Natural killer cell treated with Interleukin-12 subunit alpha and Interleukin-12 subunit beta and Interleukin-15 and Interleukin-18, amount 100 ng/mL, for 72 hours (primary cell): ENCODE data around the gene NMNAT2. TPM values are rescaled to one million over a fixed set of nuclear protein-coding genes. Genes with fewer than 3 reads are reported as not detected.

ENCODE experiments used
- ATAC-seq, 2 donors: fragments of 150-1000 bp; cut with Tn5 transposase in 1 of 2; sonication (Bioruptor Pico), chemical (Tn5 transposase) in 1 of 2; 2 replicates each; pipeline ENCODE4 v1.10.0; 2021
- DNase-seq: peaks from one replicate; pipeline ENCODE4 v3.0.0; 2022; ENCODE audit warnings: low spot score
- H3K27ac Mint-ChIP-seq, 2 donors: 1 replicate in 1 of 2; 2 replicates in 1 of 2; pipeline ENCODE4 v1.8.0; 2022; ENCODE audit warnings: mixed read lengths in 2 of 2, mild to moderate bottlenecking in 1 of 2, moderate library complexity in 1 of 2
- H3K27me3 Mint-ChIP-seq, 2 donors: 1 replicate in 1 of 2; 2 replicates in 1 of 2; pipeline ENCODE4 v1.8.0; 2022; ENCODE audit warnings: mixed read lengths in 2 of 2
- H3K36me3 Mint-ChIP-seq: one replicate; pipeline ENCODE4 v1.8.0; 2022; ENCODE audit warnings: mixed read lengths
- H3K4me1 Mint-ChIP-seq, 2 donors: 1 replicate in 1 of 2; 2 replicates in 1 of 2; pipeline ENCODE4 v1.8.0; 2022; ENCODE audit warnings: low read depth in 2 of 2, mixed read lengths in 2 of 2, mild to moderate bottlenecking in 1 of 2
- H3K4me3 Mint-ChIP-seq: one replicate; pipeline ENCODE4 v1.8.0; 2022; ENCODE audit warnings: mixed read lengths
- H3K9me3 Mint-ChIP-seq: 2 replicates; pipeline ENCODE4 v1.8.0; 2022; ENCODE audit warnings: mixed read lengths
- total RNA-seq, 2 donors: library from RNA; stranded (reverse); gene quantifications; one replicate each; pipeline ENCODE4 v1.2.3, GENCODE V29; 2022

Gene NMNAT2
- total RNA-seq, 2 donors from 2014 or later = not detected

DNA sequence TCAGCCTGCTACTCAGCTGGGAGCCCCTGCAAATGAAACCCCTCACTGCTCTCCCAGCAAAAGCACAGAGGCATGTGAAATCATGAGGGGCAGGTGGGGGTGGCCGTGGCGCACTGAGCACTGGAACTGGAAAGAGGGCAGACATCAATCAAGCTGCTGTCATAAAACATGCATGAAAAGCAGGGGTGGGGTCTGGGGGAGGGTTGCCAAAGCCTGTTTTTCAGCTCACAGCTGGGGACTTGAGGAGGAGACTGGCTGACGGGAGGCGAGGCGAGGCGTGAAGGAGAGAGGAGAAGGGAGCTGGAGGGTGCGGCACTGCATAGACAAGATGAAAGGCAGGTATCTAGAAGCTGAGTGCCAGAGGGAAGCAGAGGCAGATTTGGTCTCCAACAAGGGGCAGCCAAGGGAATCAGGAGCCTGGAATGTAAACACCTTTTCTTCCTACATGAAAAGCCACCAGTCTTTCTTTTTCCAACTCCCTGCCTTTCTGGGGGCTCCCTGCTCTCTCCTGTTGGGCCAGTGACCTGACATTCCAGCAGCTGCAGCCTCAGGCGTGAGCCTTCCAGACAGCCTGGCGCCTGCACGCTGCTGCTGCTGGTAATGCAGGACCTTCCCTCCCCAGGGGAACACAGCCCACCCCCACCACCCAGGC, 87.0 kb downstream of the NMNAT2 start:
- DNase-seq (no peak), ATAC-seq (no peak)
- H3K36me3 Mint-ChIP-seq = no peaks in the 10 kb centered on the region
- no peak overlapping the region for H3K27ac Mint-ChIP-seq
- no peaks in the 10 kb centered on the region for H3K9me3 Mint-ChIP-seq
- H3K4me3 Mint-ChIP-seq = no peak overlapping the region
- no peaks in the 10 kb centered on the region for H3K4me1 Mint-ChIP-seq
- peaks cover 14 to 24% of the 10 kb centered on the region in 2 donors for H3K27me3 Mint-ChIP-seq

DNA sequence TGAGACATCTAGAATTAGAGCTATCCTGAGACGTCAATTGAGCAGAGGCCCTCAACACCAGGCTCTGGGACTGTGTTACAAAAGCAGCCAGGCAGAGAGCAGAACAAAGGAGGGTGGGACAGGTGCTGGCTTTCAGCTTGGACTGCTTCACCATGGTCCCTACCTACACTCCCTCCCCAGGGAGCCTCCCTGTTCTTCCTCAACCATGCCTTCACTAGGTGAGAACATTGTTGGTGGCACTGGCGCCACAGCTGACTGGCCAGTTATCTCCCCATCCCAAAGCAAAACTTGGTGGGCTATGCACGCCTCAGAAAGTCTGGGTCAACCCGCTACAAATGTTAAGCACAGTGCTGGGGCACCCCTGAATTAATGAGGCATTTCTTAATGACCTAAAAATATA, 87.8 kb downstream of the NMNAT2 start:
- no peaks in the 10 kb centered on the region for H3K9me3 Mint-ChIP-seq
- no peak overlapping the region for H3K27ac Mint-ChIP-seq
- H3K4me1 Mint-ChIP-seq = no peaks in the 10 kb centered on the region
- DNase-seq = no peak
- no peak overlapping the region for H3K4me3 Mint-ChIP-seq
- no peak for ATAC-seq
- H3K36me3 Mint-ChIP-seq = no peaks in the 10 kb centered on the region
- peaks cover 14 to 26% of the 10 kb centered on the region in 2 donors for H3K27me3 Mint-ChIP-seq

DNA sequence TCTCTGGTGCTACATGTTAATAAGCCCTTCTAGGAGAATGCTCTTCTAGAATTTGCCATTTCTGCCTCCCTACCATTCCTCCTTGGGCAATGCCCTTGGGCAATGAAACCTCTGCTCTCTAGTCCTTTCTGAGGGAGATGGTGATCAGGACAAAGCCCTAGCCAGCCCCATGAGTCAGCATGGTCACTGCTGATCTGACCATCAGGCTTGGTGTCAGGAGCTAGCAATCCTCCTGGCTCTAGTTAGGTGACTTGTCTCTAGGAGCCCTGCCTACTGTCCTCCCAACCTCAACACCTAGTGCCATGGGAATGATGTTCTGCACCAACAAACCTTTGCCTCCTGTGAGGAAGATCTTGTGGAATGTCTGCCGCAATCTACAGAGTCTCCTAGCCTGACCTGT, 89.8 kb downstream of the NMNAT2 start:
- no peaks in the 10 kb centered on the region for H3K9me3 Mint-ChIP-seq

DNA sequence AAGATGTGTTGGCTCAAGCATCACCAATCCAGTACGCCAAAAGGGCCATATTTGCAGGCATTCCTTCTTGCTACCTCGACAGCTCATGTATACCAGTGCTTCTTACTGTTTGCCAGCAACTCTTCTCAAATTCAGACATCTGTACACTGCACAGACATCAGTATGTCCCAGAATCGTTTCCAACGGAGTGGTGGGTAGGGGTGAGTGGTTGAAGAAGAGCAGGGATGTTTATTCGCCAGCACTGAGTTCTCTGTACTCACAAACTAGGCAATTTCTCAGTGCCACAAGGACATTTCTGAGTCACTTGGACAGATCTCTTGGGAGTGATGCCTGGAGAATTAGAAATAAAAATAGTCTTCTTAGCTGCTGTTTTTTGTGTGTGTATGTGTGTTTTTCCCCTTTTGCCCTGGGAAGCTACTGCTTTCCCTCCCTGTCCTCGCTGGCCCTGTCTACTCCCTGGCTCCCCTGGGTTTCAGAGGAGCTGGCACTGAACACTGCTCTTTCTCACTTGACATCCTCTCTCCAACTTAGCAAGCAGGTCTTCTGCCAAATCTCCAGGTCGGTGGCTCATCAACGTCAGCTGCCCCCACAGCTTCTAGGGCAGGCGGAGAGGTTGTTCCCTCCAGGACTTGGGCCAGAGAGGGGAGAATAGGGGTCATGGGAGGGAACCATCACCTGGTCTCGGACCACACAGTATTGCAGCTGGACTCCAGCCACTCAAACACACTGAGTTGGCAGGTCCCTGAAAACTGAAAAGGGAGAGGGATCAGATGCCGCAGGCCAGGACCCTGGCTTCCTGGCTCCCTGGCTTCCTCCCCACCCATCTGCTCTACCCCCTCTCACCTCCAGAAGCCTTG, 90.5 kb downstream of the NMNAT2 start:
- H3K36me3 Mint-ChIP-seq = no peaks in the 10 kb centered on the region
- H3K9me3 Mint-ChIP-seq = no peaks in the 10 kb centered on the region
- H3K27me3 Mint-ChIP-seq = peaks cover 14 to 32% of the 10 kb centered on the region in 2 donors
- DNase-seq (no peak), ATAC-seq (no peak)
- no peak overlapping the region for H3K4me3 Mint-ChIP-seq
- no peak overlapping the region for H3K27ac Mint-ChIP-seq
- H3K4me1 Mint-ChIP-seq = no peaks in the 10 kb centered on the region

More for the DNA sequence above, 89.8 kb downstream of the NMNAT2 start:
- DNase-seq = no peak
- Mint-ChIP-seq H3K36me3 (no peaks in the 10 kb centered on the region), H3K27me3 (peaks cover 14 to 29% of the 10 kb centered on the region in 2 donors), H3K27ac (no peak overlapping the region), H3K4me1 (no peaks in the 10 kb centered on the region), H3K4me3 (no peak overlapping the region)
- ATAC-seq = no peak

DNA sequence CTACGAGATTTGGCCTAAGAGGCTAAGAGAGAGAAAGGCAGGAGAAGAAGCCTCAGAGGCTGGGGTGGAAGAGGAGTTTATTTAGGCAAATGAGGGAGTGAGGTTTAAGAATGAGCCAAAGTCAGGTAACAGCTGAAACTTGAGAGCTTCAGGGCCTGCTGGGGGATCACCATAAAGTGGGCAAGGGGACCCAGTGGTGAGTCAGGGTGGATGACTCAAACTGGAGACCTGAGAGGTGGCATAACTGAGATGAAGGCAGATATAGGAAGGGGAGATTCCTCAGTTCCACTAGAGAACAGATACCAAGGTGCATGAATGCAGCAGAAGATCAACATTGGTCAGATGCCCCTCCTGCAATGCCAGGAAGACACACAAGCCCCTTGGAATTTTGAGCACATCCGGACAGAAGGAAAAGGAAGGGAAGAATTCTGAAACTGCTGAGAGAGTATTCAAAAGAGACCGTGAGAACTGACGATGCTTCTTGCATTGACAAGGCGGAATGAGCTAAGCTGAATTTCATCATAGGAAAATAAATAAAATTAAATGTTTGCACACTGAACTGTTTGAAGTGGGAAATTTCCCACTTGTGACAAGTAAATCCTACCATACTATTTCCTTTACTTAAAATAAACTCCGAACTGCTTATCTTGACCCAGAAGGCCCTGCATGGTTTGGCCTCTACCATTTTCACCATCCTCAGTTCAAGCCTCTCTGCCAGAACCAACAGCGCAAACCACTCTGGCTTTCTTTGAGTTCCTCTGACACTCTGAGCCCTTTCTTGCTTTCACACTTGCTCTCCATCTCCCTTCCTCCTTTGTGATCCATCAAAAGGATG, 94.1 kb downstream of the NMNAT2 start:
- no peak for ATAC-seq
- Mint-ChIP-seq H3K9me3 (no peaks in the 10 kb centered on the region), H3K4me1 (no peaks in the 10 kb centered on the region), H3K27me3 (peaks cover 20 to 34% of the 10 kb centered on the region in 2 donors), H3K36me3 (no peaks in the 10 kb centered on the region), H3K27ac (no peak overlapping the region), H3K4me3 (no peak overlapping the region)
- no peak for DNase-seq

DNA sequence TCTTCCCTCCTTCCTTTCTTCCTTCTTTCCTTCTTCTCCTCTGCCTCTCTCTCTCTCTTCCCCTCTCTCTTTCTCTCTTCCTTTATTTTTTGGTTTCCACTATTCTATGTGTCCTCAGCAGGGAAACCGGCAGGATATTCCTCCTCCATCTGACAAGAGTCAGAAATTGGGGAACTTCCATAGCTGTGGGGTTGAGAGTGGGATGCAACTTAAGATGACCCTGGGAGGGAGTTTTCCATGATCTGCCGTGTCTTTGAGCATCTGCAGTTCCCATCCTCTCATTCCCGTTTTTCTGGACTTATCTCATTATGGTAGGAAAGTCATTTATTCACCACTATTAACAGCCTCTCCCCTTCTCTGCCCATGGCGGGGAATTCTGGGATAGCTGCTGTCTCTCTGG, 98.6 kb downstream of the NMNAT2 start:
- Mint-ChIP-seq H3K27ac (no peak overlapping the region), H3K4me3 (no peak overlapping the region), H3K4me1 (no peaks in the 10 kb centered on the region), H3K9me3 (no peaks in the 10 kb centered on the region), H3K27me3 (peaks cover 12 to 24% of the 10 kb centered on the region in 2 donors), H3K36me3 (no peaks in the 10 kb centered on the region)
- DNase-seq (no peak), ATAC-seq (no peak)

DNA sequence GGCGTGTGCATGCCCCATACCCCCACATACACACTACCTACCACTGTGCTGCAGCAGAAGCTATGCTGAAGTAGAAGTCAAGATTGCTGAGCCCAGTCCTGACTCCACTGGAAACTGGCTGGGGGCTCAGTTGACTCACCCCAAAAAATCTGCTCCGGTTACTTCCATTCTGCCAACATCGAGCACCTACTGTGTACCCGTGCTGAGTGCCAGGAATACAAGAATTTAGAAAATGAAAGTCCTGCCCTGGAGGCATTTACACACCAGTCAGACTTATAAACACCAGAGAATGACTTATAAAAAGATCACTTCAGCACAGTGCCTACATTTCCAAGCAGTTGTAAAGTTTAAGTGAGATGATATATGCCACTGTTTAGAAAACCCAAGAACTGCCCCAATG, 99.1 kb downstream of the NMNAT2 start:
- Mint-ChIP-seq H3K27me3 (peaks cover 12 to 27% of the 10 kb centered on the region in 2 donors), H3K27ac (no peak overlapping the region), H3K36me3 (no peaks in the 10 kb centered on the region), H3K4me3 (no peak overlapping the region), H3K4me1 (no peaks in the 10 kb centered on the region), H3K9me3 (no peaks in the 10 kb centered on the region)
- DNase-seq (no peak), ATAC-seq (no peak)

DNA sequence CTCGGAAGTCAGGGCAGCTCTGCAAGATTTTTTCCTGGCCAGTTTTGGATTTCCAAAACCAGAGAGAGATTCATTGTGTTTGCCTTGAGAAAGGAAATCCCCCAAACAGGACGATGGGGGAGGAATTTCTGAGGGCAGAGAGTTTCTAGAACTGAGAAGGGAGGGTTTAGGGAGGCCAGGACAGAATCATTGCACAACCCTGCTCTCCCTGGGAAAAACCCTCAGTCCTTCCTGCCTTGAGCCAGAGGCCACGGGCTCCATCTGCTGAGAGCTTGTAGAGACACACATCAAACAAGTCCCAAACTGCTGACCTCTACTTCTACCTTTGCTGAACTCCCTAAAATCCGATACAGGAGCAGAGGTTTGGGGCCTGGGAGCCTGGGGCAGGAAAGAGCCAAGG, 99.7 kb downstream of the NMNAT2 start:
- Mint-ChIP-seq H3K27me3 (peaks cover 12 to 22% of the 10 kb centered on the region in 2 donors), H3K27ac (no peak overlapping the region), H3K4me3 (no peak overlapping the region), H3K36me3 (no peaks in the 10 kb centered on the region), H3K4me1 (no peaks in the 10 kb centered on the region), H3K9me3 (no peaks in the 10 kb centered on the region)
- ATAC-seq (peak in 1 of 2 donors; percentile 51), DNase-seq (no peak)

DNA sequence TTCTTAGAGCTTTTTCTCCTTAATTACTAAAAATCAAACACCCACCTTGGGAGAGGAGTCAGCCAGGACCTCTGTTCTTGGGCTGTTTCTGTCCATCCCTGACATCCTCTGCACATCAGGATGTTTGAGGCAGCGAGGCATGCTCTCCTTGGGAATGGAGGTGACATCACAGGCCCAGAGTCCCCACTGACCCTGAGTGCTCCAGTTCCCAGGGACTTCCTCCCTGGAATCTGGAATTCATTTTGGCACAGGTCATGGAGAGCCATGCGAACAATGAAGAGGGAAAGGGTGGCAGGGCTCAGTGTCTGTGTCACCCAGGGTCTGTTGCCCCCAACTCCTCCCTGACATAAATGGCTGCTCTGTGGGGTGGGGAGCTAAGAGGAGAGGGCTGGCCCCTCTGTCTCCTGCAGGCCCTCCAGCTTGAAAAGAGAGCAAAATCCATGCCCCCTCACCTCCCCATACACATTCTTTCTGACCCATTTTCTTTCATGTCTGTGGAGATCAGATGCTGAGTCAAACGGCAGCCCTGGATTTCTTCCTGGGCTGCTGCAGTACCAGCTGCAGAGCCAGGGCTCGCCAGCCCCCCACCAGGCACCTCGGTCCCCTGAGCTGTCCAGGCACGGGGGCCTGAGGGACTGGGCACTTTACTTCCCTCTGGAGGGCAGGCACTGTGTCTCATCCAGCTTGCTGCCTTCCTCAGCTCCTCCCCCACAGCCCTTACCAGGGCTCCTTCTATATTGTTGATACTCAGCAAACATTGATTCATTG, 102.0 kb downstream of the NMNAT2 start:
- H3K4me1 Mint-ChIP-seq = no peaks in the 10 kb centered on the region
- ATAC-seq (no peak), DNase-seq (no peak)
- peaks cover 18 to 20% of the 10 kb centered on the region in 2 donors for H3K27me3 Mint-ChIP-seq
- H3K36me3 Mint-ChIP-seq = no peaks in the 10 kb centered on the region
- no peak overlapping the region for H3K27ac Mint-ChIP-seq
- H3K4me3 Mint-ChIP-seq = no peak overlapping the region
- no peaks in the 10 kb centered on the region for H3K9me3 Mint-ChIP-seq

DNA sequence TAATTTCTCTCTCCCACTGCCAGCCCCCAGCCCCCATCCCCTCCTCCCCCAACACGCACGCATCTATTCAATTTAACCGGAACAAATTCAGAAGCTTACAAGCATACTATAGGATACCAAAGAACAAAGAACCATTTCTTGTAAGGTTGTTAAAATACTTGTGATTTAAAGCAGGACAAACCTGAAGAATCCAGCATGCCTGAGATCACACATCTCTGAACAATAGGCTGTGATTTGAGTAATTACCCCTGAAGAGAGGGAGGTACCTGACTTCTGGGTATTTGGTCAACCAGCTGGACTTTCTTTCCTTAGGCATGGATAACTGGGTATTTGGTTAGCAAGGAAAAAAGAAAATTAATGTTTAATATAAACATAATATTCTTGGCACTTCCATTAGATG, 105.1 kb downstream of the NMNAT2 start:
- ATAC-seq (no peak), DNase-seq (no peak)
- H3K4me1 Mint-ChIP-seq = no peaks in the 10 kb centered on the region
- H3K27me3 Mint-ChIP-seq = peaks cover 8 to 12% of the 10 kb centered on the region in 2 donors
- no peak overlapping the region for H3K27ac Mint-ChIP-seq
- H3K4me3 Mint-ChIP-seq = no peak overlapping the region
- H3K36me3 Mint-ChIP-seq = no peaks in the 10 kb centered on the region
- no peaks in the 10 kb centered on the region for H3K9me3 Mint-ChIP-seq

DNA sequence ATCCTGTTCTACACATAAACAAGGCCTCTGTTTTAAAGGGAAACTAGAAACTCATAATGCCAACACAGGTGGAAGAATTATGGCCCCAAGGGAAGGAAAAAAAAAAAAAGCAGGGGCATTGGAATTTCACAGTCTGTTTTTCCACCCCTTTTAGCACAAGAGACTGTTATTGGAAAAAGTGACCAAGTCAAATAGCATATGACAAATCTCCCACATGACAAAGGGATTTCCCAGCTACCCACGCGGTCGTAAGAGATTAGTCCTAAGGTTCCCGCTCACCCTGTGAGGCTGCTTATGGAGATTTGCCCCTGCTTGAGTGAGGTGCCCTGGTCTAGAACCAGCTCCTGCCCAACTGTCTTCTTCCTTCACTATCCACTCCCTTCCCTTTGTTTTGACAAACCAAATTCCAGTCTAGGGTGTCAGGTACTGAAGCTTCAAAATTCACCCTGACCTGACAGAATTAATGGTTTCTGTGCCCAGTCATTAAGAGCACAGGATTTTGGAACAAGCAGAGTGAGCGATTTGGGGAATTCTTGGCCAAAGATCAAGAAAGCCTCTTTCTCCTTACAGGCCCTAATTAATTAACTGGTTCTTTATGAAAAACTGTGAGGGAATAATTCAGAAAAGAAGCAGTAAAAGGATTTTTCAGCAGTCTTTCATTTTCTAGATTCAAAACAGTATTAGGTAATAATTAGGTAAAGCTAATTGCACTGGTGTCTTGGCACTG, 107.3 kb downstream of the NMNAT2 start:
- DNase-seq (no peak), ATAC-seq (no peak)
- no peaks in the 10 kb centered on the region for H3K9me3 Mint-ChIP-seq
- no peak overlapping the region for H3K4me3 Mint-ChIP-seq
- H3K36me3 Mint-ChIP-seq = no peaks in the 10 kb centered on the region
- no peak overlapping the region for H3K27ac Mint-ChIP-seq
- H3K27me3 Mint-ChIP-seq = peaks cover 7 to 8% of the 10 kb centered on the region in 2 donors
- H3K4me1 Mint-ChIP-seq = no peaks in the 10 kb centered on the region

DNA sequence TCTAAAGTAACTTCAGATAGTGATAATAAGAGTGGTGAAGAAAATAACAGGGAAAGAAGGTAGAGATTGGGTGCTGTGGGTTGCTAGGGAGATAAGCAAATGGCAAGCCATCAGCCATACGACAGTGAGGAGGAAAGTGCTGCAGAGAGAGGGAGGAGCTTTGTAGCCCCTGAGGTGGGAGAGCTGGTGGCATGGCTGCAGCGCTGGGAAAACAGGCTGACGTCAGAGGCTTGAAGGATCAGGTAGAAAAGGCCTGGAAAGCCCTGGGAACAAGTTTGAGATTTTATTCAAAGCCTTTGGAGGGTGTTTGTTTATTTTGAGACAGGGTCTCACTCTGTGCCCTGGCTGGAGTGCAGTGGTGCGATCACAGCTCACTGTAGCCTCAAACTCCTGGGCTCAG, 109.5 kb downstream of the NMNAT2 start:
- no peaks in the 10 kb centered on the region for H3K36me3 Mint-ChIP-seq
- H3K4me1 Mint-ChIP-seq = no peaks in the 10 kb centered on the region
- H3K27me3 Mint-ChIP-seq = peaks cover 10 to 14% of the 10 kb centered on the region in 2 donors
- H3K27ac Mint-ChIP-seq = no peak overlapping the region
- DNase-seq = no peak
- H3K4me3 Mint-ChIP-seq = no peak overlapping the region
- no peak for ATAC-seq
- no peaks in the 10 kb centered on the region for H3K9me3 Mint-ChIP-seq
